Activated CD4-positive, CD25-positive, alpha-beta regulatory T cell treated with anti-CD3 and anti-CD28 coated beads, Interleukin-2, amount 50 U/mL, for 24 hours (primary cell): ENCODE measurements around the gene RHBDF1.

Source experiments
- ATAC-seq, 2 donors: fragments of 150-1000 bp; cut with Tn5 transposase; one replicate each; pipeline ENCODE4 v1.10.0; 2021; ENCODE audit warnings: mild to moderate bottlenecking in 1 of 2, moderate library complexity in 1 of 2

RHBDF1 gene

GRCh38 chr16:92431-93339 is 20.3 kb upstream of the RHBDF1 start:
- no peak for ATAC-seq

- ATAC-seq: no peak
Measured at GRCh38 chr16:91484-91883, 19.1 kb upstream of the RHBDF1 start.

- no peak for ATAC-seq
Measured at GRCh38 chr16:89391-90302, 17.2 kb upstream of the RHBDF1 start.

- ATAC-seq: no peak
Measured at GRCh38 chr16:88613-89012, 16.2 kb upstream of the RHBDF1 start.

- ATAC-seq: no peak
Measured at GRCh38 chr16:86483-86952, 14.1 kb upstream of the RHBDF1 start.

- no peak for ATAC-seq
Measured at GRCh38 chr16:85865-86264, 13.4 kb upstream of the RHBDF1 start.

GRCh38 chr16:85407-85782 is 13.0 kb upstream of the RHBDF1 start:
- no peak for ATAC-seq

- ATAC-seq: peak; percentile 82 to 86
Measured at GRCh38 chr16:84718-85406, 12.4 kb upstream of the RHBDF1 start.

GRCh38 chr16:83781-84615 is 11.6 kb upstream of the RHBDF1 start:
- no peak for ATAC-seq

- no peak for ATAC-seq
Measured at GRCh38 chr16:83060-83603, 10.7 kb upstream of the RHBDF1 start.

- ATAC-seq: no peak
Measured at GRCh38 chr16:79151-80054, 7.0 kb upstream of the RHBDF1 start.

GRCh38 chr16:78444-79150 is 6.2 kb upstream of the RHBDF1 start:
- ATAC-seq: peak in 1 of 2 donors; percentile 8

GRCh38 chr16:77807-78443 is 5.5 kb upstream of the RHBDF1 start, which contains the start of gene MPG:
MPG (plus strand) TSS chr16:78225; CDS start chr16:78310, 85 bp downstream.
- ATAC-seq: peak; percentile 74 to 77

GRCh38 chr16:77273-77806 is 4.9 kb upstream of the RHBDF1 start:
- ATAC-seq: peak; percentile 26 to 30

GRCh38 chr16:76535-77272 is 4.3 kb upstream of the RHBDF1 start:
- ATAC-seq: no peak

- no peak for ATAC-seq
Measured at GRCh38 chr16:75580-76501, 3.4 kb upstream of the RHBDF1 start.

GRCh38 chr16:74747-75334 is 2.4 kb upstream of the RHBDF1 start:
- no peak for ATAC-seq
